GM18868 (cell line): ENCODE measurements around the gene GSTA1.
"Not testable (repeated sequence)": the region's sequence is repeated elsewhere in the genome, so short reads cannot be mapped to it uniquely, and the experiment has no call there.

ENCODE experiments used
- ATAC-seq: cut with Tn5 transposase; IDR thresholded peaks from one replicate; pipeline ENCODE4 v1.9.1; 2021; ENCODE audit warnings: mild to moderate bottlenecking, moderate library complexity; ENCODE audit not compliant: unreplicated experiment

Gene GSTA1

DNA sequence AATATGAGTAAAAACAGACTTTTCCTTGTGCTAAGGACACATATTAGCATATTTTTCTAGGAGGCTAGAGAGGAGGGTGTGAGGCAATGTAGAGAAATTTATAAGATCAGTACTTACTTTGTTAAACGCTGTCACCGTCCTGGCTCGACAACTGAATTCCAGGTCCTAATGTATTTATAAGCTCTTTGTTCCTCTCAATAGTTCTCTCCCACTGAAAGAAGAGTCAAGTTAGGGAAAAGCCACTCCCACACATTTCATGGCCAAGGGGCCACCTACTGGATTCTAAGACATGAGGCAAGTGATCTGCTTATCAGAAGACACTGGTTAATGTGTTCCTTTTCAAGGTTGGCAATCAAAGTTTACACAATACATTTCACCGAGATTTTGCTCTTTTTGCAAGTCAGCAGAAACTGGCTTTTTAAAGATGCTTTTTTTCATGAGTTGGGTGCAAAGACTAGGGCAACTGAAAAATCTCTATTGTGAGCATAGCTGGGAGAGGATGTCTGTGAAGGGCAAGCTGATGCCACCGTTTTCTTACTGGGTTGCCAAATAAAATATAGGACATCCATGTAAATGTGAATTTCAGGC, at the start of gene GSTA1:
TSS of gene GSTA1 (minus strand) at position 149 of the 588 bp plus-strand sequence. CDS start 4,549 bp downstream, outside the sequence.
- not testable (repeated sequence) for ATAC-seq

- ATAC-seq = no peak
Observed at GRCh38 chr6:52849137-52849536, 45.5 kb upstream of the GSTA1 start.

GRCh38 chr6:52846002-52846401, 42.4 kb upstream of the GSTA1 start:
- no peak for ATAC-seq

GRCh38 chr6:52843605-52844004, 40.0 kb upstream of the GSTA1 start:
- no peak for ATAC-seq

GRCh38 chr6:52840763-52841585, 37.4 kb upstream of the GSTA1 start, which contains the start of gene GSTA5:
TSS of gene GSTA5 (minus strand) at chr6:52840813.
- no peak for ATAC-seq

DNA sequence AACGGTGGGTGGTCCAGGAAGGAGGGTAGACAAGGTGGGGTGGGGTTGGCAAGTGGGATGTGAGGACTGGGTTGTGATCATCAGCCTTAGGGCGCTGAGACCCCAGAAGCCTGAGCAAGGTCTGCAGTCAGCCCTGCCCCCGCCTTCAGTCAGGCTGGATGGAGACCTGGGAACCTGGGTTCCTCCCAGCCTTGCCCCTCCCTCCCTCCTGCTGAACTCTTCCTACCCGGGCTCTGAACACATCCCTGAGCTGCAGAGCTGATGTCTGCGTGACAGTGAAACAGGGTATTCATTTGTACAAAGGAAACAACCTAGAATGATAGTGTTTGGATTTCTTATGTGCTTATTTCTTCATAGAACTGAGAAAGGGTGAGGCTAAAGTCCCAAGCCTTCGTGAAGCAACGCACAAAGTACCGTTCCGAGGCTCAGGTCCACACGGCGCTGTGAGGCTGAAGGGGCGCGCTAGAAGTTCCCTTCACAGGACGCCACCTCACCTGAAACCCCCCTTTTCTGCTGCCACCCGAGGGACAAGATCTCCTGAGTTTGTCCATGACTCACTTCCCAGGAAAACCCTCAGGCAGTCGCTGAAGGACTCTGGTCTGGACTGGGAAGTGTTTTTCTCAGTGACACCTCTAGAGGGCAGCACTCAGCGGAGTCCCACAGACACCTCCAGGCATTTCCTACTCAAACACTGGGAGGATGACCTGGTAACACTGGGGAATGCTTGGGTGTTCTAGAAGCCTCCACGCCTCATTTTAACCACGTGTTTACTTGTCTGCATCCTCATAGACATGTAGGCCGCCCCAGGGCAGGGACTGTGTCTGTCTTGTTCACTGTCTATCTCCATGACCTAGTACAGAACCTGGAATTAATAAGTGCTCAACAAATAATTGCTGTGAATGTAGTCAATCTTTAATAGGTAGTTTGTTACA, 35.8 kb upstream of the GSTA1 start:
- peak; percentile 84 for ATAC-seq

- no peak for ATAC-seq
Observed at GRCh38 chr6:52834481-52834880, 30.9 kb upstream of the GSTA1 start.

GRCh38 chr6:52830869-52831268, 27.3 kb upstream of the GSTA1 start:
- not testable (repeated sequence) for ATAC-seq

GRCh38 chr6:52829046-52829817, 25.6 kb upstream of the GSTA1 start:
- no peak for ATAC-seq

DNA sequence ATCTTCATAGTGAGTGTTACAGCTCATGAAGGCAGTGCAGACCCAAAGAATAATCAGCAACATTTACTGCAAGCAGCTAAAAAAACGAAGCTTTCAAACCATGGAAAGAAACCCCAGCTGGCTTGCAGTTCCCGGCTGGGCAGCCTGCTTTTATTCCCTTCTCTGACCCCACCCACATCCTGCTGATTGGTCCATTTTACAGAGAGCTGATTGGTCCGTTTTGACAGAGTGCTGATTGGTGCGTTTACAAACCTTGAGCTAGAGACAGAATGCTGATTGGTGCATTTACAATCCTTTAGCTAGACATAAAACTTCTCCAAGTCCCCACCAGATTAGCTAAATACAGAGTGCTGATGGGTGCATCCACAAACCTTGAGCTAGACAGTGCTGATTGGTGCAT, 25.0 kb upstream of the GSTA1 start:
- not testable (repeated sequence) for ATAC-seq

- not testable (repeated sequence) for ATAC-seq
Observed at GRCh38 chr6:52827073-52827783, 23.6 kb upstream of the GSTA1 start.

DNA sequence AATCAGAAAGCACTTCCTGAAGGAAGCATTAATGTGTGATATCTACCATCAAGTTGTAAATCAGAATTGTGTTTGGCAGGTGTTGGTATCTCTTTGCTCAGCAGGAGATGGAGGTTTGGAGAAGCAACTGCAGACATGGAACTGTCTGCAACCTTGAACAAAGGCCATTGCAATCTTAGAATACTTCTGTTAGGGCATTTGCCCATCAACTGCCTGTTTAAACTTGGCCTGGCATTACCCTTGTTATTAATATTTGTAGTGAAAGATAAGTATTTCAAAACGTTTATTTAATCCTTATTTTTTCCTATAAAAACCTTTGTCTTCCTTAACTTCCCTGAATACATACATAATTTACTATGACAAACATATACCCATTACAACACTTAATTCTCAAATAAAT, 22.9 kb upstream of the GSTA1 start:
- no peak for ATAC-seq

GRCh38 chr6:52825900-52826459, 22.4 kb upstream of the GSTA1 start:
- ATAC-seq = not testable (repeated sequence)

GRCh38 chr6:52825270-52825793, 21.7 kb upstream of the GSTA1 start:
- not testable (repeated sequence) for ATAC-seq

GRCh38 chr6:52821842-52822241, 18.2 kb upstream of the GSTA1 start:
- ATAC-seq = no peak

- no peak for ATAC-seq
Observed at GRCh38 chr6:52820198-52820597, 16.6 kb upstream of the GSTA1 start.

DNA sequence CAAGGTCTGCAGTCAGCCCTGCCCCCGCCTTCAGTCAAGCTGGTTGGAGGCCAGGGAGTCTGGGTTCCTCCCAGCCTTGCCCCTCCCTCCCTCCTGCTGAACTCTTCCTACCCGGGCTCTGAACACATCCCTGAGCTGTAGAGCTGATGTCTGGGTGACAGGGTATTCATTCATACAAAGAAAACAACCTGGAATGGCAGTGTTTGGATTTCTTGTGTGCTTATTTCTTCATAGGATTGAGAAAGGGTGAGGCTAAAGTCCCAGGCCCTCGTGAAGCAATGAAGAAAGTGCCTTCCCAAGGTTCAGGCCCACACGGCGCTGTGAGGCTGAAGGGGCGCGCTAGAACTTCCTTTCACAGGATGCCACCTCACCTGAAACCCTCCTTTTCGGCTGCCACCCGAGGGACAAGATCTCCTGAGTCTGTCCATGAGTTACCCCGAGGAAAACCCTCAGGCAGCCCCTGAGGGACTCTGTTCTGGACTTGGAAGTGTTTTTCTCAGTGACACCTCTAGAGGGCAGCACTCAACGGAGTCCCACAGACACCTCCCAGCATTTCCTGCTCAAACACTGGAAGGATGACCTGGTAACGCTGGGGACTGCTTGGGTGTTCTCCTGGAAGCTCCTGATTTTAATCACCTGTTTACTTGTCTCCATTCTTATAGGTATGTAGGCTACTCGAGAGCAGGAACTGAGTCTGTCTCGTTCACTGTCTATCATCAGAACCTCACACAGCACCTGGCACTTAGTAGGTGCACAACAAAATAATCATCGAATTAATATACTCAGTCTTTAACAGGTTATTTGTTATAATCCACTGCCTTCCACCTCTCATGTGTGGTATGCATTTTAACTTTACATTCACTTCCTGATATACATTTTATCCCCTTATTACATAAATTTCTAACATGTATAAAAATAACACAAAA, 11.8 kb upstream of the GSTA1 start:
- peak; percentile 89 for ATAC-seq

DNA sequence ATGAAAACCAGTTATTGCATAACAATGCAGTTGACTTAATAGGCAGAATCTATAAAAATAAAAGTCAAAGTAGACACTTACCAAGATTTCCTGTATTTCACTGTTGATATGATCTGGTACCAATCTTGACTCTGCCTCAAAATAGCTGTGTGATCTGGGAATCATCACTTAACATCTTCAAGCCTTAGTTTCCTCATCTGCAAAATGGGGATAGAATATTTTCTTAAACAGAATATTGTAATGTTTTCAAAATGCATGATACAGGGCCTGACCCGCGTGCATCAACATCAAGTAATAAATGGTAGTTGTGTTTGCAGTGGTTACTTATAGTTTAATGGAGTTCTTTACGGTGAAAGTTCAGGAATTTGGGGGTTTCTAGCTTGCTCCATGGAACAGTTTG, 10.9 kb upstream of the GSTA1 start:
- ATAC-seq = not testable (repeated sequence)
